ACC112 (cell line): ENCODE results near the gene CASZ1.

Experiments used
- H2AFZ ChIP-seq: fragments of 200-600 bp; sonication (generic); one replicate; pipeline ENCODE4 v1.6.0; 2017; ENCODE audit warnings: antibody characterized with exemption, low read length; ENCODE audit not compliant: unreplicated experiment
- H3K27ac ChIP-seq: fragments of 200-600 bp; sonication (generic); 2 replicates; pipeline ENCODE4 v1.5.1; 2014; ENCODE audit warnings: low read depth, mild to moderate bottlenecking, antibody characterized with exemption, low read length, moderate library complexity
- H3K27me3 ChIP-seq: fragments of 200-600 bp; sonication (generic); 2 replicates; pipeline ENCODE4 v1.6.1; 2014; ENCODE audit warnings: mild to moderate bottlenecking, antibody characterized with exemption, low read length, moderate library complexity, mixed read lengths; ENCODE audit not compliant: insufficient read depth
- H3K36me3 ChIP-seq: fragments of 200-600 bp; sonication (generic); 2 replicates; pipeline ENCODE4 v1.6.1; 2016; ENCODE audit warnings: mild to moderate bottlenecking, antibody characterized with exemption, low read length, moderate library complexity, mixed read lengths; ENCODE audit not compliant: insufficient read depth
- H3K4me1 ChIP-seq: fragments of 200-600 bp; sonication (generic); one replicate; pipeline ENCODE4 v1.6.1; 2016; ENCODE audit warnings: low read length, mixed read lengths; ENCODE audit not compliant: insufficient read depth, unreplicated experiment, control insufficient read depth
- H3K4me3 ChIP-seq: fragments of 200-600 bp; sonication (generic); 2 replicates; pipeline ENCODE4 v1.5.1; 2014; ENCODE audit warnings: mild to moderate bottlenecking, low read depth, low read length
- H3K79me2 ChIP-seq: fragments of 200-600 bp; sonication (generic); one replicate; pipeline ENCODE4 v1.6.0; 2016; ENCODE audit warnings: low read length; ENCODE audit not compliant: control insufficient read depth, unreplicated experiment, insufficient read depth

The CASZ1 gene

GRCh38 chr1:10687782-10688408, 108.6 kb downstream of the CASZ1 start:
- Histone ChIP-seq H2AFZ (no peak overlapping the region), H3K27ac (no peak overlapping the region), H3K27me3 (no peaks in the 10 kb centered on the region), H3K4me1 (peaks cover 13% of the 10 kb centered on the region), H3K4me3 (no peak overlapping the region), H3K79me2 (no peaks in the 10 kb centered on the region), H3K36me3 (no peaks in the 10 kb centered on the region)

GRCh38 chr1:10687251-10687651, 109.2 kb downstream of the CASZ1 start:
- Histone ChIP-seq H3K36me3 (no peaks in the 10 kb centered on the region), H3K4me1 (peaks cover 13% of the 10 kb centered on the region), H2AFZ (no peak overlapping the region), H3K79me2 (no peaks in the 10 kb centered on the region), H3K4me3 (no peak overlapping the region), H3K27ac (no peak overlapping the region), H3K27me3 (no peaks in the 10 kb centered on the region; the same call in 1 of the 2 replicates)

GRCh38 chr1:10686404-10687040, 109.9 kb downstream of the CASZ1 start:
- H3K4me3 ChIP-seq, result no peak overlapping the region
- H3K36me3 ChIP-seq, result no peaks in the 10 kb centered on the region

GRCh38 chr1:10685808-10686403, 110.5 kb downstream of the CASZ1 start:
- H3K79me2 ChIP-seq, result no peaks in the 10 kb centered on the region
- no peaks in the 10 kb centered on the region; the same call in 1 of the 2 replicates for H3K27me3 ChIP-seq
- no peak overlapping the region for H3K27ac ChIP-seq
- no peaks in the 10 kb centered on the region for H3K36me3 ChIP-seq
- peaks cover 8% of the 10 kb centered on the region for H3K4me1 ChIP-seq
- no peak overlapping the region for H3K4me3 ChIP-seq
- no peak overlapping the region for H2AFZ ChIP-seq

More at GRCh38 chr1:10686404-10687040, 109.9 kb downstream of the CASZ1 start:
- Histone ChIP-seq H3K27ac (no peak overlapping the region), H2AFZ (no peak overlapping the region), H3K79me2 (no peaks in the 10 kb centered on the region), H3K4me1 (peaks cover 9% of the 10 kb centered on the region), H3K27me3 (no peaks in the 10 kb centered on the region; the same call in 1 of the 2 replicates)

- no peak overlapping the region for H2AFZ ChIP-seq
- H3K27ac ChIP-seq, result no peak overlapping the region
- no peaks in the 10 kb centered on the region for H3K79me2 ChIP-seq
- no peak overlapping the region for H3K4me3 ChIP-seq
- H3K27me3 ChIP-seq, result no peaks in the 10 kb centered on the region; the same call in 1 of the 2 replicates
- peaks cover 8% of the 10 kb centered on the region for H3K4me1 ChIP-seq
- H3K36me3 ChIP-seq, result no peaks in the 10 kb centered on the region
Observed at GRCh38 chr1:10685196-10685807, 111.1 kb downstream of the CASZ1 start.

- Histone ChIP-seq H3K27me3 (no peaks in the 10 kb centered on the region; the same call in 1 of the 2 replicates), H3K79me2 (no peaks in the 10 kb centered on the region)
Observed at GRCh38 chr1:10684221-10684620, 112.2 kb downstream of the CASZ1 start.

GRCh38 chr1:10682449-10683309, 113.8 kb downstream of the CASZ1 start:
- H3K27me3 ChIP-seq, result no peaks in the 10 kb centered on the region; the same call in 1 of the 2 replicates
- no peak overlapping the region for H2AFZ ChIP-seq
- H3K27ac ChIP-seq, result no peak overlapping the region
- no peaks in the 10 kb centered on the region for H3K79me2 ChIP-seq
- H3K36me3 ChIP-seq, result no peaks in the 10 kb centered on the region
- H3K4me1 ChIP-seq, result peaks cover 5% of the 10 kb centered on the region
- no peak overlapping the region for H3K4me3 ChIP-seq

More at GRCh38 chr1:10684221-10684620, 112.2 kb downstream of the CASZ1 start:
- H2AFZ ChIP-seq, result no peak overlapping the region
- H3K4me1 ChIP-seq, result peaks cover 8% of the 10 kb centered on the region
- no peak overlapping the region for H3K4me3 ChIP-seq
- H3K27ac ChIP-seq, result no peak overlapping the region
- H3K36me3 ChIP-seq, result no peaks in the 10 kb centered on the region

GRCh38 chr1:10682108-10682445, 114.4 kb downstream of the CASZ1 start:
- Histone ChIP-seq H3K4me1 (no peaks in the 10 kb centered on the region), H2AFZ (no peak overlapping the region), H3K36me3 (no peaks in the 10 kb centered on the region), H3K79me2 (no peaks in the 10 kb centered on the region), H3K27ac (no peak overlapping the region), H3K27me3 (no peaks in the 10 kb centered on the region; the same call in 1 of the 2 replicates), H3K4me3 (no peak overlapping the region)

GRCh38 chr1:10681296-10682107, 114.9 kb downstream of the CASZ1 start:
- Histone ChIP-seq H3K27me3 (no peaks in the 10 kb centered on the region; the same call in 1 of the 2 replicates), H3K79me2 (no peaks in the 10 kb centered on the region), H2AFZ (no peak overlapping the region), H3K27ac (no peak overlapping the region), H3K36me3 (no peaks in the 10 kb centered on the region), H3K4me3 (no peak overlapping the region), H3K4me1 (no peaks in the 10 kb centered on the region)
